ENCODE data around the gene CREM.

Gene CREM

GRCh38 chr10:35202050-35202449 is 75.4 kb downstream of the CREM start:
- no peaks in the 10 kb centered on the region for H3K27me3 ChIP-seq
- H3K4me3 ChIP-seq: no peak overlapping the region

DNA sequence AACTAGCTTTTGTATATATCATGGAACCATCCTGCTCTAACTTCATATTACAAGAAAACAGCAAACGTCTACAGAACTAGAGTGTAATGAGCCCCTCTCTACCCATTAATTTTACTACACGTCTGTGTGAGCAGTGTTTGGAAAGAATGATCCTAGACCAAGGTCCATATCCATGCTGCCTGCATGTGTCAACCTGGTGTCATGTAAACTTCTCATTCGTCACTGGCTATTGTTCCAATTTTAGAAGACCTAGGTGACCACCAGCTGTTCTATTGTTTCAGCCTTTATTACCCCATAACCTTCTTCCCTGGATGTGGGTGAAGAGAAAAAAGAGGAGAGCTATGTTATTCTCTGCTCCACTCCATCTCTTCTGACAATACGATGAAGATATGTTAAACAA is 77.1 kb downstream of the CREM start:
- peaks cover 0 to 18% (median 4%) of the 10 kb centered on the region in 3 donors for H3K36me3 ChIP-seq
- H3K27ac ChIP-seq: no peak overlapping the region
- intact Hi-C loops (cut with DNase I; ENCODE audit: low total_unique reads): no loop called here
- H3K4me3 ChIP-seq: no peak overlapping the region
- no peaks in the 10 kb centered on the region for H3K27me3 ChIP-seq
- TF ChIP-seq, protein P1, sequence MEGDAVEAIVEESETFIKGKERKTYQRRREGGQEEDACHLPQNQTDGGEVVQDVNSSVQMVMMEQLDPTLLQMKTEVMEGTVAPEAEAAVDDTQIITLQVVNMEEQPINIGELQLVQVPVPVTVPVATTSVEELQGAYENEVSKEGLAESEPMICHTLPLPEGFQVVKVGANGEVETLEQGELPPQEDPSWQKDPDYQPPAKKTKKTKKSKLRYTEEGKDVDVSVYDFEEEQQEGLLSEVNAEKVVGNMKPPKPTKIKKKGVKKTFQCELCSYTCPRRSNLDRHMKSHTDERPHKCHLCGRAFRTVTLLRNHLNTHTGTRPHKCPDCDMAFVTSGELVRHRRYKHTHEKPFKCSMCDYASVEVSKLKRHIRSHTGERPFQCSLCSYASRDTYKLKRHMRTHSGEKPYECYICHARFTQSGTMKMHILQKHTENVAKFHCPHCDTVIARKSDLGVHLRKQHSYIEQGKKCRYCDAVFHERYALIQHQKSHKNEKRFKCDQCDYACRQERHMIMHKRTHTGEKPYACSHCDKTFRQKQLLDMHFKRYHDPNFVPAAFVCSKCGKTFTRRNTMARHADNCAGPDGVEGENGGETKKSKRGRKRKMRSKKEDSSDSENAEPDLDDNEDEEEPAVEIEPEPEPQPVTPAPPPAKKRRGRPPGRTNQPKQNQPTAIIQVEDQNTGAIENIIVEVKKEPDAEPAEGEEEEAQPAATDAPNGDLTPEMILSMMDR (IDR thresholded peaks at IDR 0.05): no peak
- H3K9me3 ChIP-seq: no peaks in the 10 kb centered on the region
- no peak for DNase-seq
- no peaks in the 10 kb centered on the region for H3K4me1 ChIP-seq

More at GRCh38 chr10:35202050-35202449, 75.4 kb downstream of the CREM start:
- intact Hi-C loops (cut with DNase I; ENCODE audit: low total_unique reads): no loop called here
- H3K9me3 ChIP-seq: no peaks in the 10 kb centered on the region
- no peaks in the 10 kb centered on the region for H3K4me1 ChIP-seq
- DNase-seq: no peak
- no peak overlapping the region for H3K27ac ChIP-seq
- peaks cover 0 to 4% (median 3%) of the 10 kb centered on the region in 3 donors for H3K36me3 ChIP-seq
- TF ChIP-seq, protein P1 (IDR thresholded peaks at IDR 0.05): no peak

DNA sequence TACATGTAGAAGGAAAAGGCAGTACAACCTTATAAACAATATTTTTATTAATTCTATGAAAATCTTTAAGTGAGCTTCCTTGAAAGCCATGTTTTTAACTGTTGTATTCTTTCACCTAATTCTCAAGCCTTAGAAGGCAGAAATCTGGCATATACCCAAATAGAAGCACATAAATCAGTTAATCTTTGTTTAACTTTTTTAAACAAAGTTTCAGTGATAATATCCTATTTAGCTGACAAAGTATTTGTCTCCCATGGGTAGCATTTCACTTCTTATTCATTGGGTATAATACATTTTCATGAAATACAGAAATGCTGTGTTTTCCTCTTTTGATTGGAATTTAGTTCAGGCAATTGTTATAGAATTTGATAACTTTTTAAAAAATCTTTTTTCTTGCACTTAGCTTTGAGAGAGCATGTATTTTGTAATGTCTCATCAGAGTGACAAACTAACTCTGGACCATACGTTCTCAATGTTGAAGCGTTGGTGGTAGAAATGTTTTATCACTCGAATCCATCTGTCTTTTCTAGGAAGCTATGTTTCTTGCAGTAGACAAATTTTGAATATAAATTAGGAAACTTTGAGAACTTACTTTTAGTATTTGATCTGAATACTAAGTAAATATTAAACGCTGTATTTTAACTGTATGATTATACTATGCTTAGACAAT is 78.1 kb downstream of the CREM start:
- Histone ChIP-seq H3K27ac (no peak overlapping the region), H3K36me3 (peaks cover 0 to 23% (median 4%) of the 10 kb centered on the region in 3 donors), H3K4me3 (no peak overlapping the region), H3K4me1 (no peaks in the 10 kb centered on the region), H3K27me3 (no peaks in the 10 kb centered on the region), H3K9me3 (no peaks in the 10 kb centered on the region)
- TF ChIP-seq, protein P1 (IDR thresholded peaks at IDR 0.05): no peak
- DNase-seq: no peak
- intact Hi-C loops (cut with DNase I; ENCODE audit: low total_unique reads): no loop called here

DNA sequence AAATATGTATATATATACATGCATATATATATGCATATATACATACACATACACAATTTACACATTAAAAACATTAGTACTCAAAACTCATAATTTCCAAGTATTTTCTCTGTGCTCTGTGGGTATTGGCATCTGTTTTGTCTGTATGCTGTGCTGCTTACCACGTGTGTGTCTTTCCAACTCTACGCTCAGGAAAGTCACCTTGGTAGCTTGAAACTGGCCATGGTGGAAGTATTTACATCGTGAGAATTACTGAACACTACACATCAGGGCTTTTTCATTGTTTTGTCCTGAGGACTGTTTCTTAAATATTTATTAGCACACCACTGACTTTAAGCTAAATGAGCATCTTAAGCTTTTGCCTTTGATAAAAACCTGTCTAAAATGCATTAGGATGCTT is 79.6 kb downstream of the CREM start:
- Histone ChIP-seq H3K36me3 (peaks cover 0 to 23% (median 4%) of the 10 kb centered on the region in 3 donors), H3K27me3 (no peaks in the 10 kb centered on the region), H3K4me3 (no peak overlapping the region), H3K9me3 (no peaks in the 10 kb centered on the region), H3K4me1 (no peaks in the 10 kb centered on the region), H3K27ac (no peak overlapping the region)
- DNase-seq: no peak
- intact Hi-C loops (cut with DNase I; ENCODE audit: low total_unique reads): no loop called here
- TF ChIP-seq, protein P1 (IDR thresholded peaks at IDR 0.05): no peak

DNA sequence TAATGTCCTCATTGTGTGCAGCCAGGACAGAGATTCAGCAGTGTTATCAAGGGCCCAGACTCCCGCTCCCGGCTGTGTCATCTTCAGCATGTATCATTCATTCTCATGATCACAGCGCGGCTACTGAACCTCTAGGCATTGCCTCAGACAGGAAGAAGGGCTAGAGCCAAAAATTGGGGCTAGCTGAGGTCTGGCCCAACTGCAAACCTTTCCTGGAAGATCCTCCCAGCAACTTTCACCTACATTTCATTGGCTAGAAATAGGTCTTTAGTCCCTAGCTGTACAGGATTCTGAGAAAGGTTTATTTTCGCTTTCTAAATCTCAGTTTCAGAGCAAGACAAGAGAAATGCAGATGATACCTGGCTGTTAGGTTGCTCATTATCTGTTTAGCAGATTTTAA is 81.9 kb downstream of the CREM start:
- H3K4me1 ChIP-seq: no peaks in the 10 kb centered on the region
- no peak overlapping the region for H3K27ac ChIP-seq
- H3K27me3 ChIP-seq: no peaks in the 10 kb centered on the region
- no peak overlapping the region for H3K4me3 ChIP-seq
- TF ChIP-seq, protein P1 (IDR thresholded peaks at IDR 0.05): no peak
- H3K36me3 ChIP-seq: peaks cover 0 to 30% (median 8%) of the 10 kb centered on the region in 3 donors
- intact Hi-C loops (cut with DNase I; ENCODE audit: low total_unique reads): no loop called here
- DNase-seq: no peak
- no peaks in the 10 kb centered on the region for H3K9me3 ChIP-seq

All from tibial artery (tissue), 4 donors.